T1000 (cell line): ENCODE results near the gene BTRC.

ENCODE experiments used
- DNase-seq: peaks from one replicate; lab custom pipeline; 2025; ENCODE audit warnings: mixed read lengths; lab: John Stamatoyannopoulos, UW

The BTRC gene

DNA sequence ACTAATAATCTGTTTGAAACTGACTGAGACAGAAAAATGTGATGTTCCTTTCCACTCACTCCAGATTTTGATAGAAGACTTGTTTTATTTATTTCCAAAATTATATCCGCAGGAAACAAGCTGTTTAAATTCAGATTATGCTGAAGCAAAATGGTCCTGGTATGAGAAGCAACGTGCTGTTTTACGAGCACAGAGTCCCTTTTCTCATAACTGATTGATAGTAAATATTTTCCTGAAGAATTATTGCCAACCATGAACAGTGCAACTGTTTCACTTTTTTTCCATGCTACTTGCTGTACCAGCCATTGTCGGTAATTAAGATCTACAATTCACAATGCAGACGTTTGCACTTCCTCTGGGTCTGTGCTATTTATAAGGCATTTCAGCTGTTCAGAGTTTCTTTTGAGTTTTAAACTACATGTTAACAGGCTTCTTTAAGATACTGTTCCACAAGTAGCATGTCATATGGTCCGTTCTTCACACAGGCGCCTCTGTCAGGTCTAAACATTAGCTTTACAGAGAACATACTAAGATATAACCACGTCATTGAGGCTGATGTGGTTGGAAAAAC lies 130.3 kb downstream of the BTRC start:
- DNase-seq, result no peak

DNA sequence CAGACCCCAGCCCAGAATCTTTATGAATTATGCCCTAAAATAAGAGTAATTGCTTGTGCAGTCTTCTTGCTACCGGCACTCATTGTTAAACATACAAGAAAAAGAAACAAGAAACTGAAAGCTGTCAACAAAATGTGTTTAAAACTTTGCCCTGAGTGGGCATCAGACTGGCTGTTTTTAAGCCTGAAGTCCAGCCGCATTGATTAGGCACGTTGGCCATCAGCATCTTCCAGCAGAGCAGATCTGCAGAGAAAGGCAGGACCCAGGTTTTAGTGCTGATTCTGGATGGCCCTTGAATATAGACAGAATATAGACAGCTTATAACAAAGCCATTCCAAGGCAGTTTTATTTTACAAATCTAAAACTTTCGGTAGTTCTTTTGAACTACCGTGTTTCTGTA lies 131.2 kb downstream of the BTRC start:
- no peak for DNase-seq

DNA sequence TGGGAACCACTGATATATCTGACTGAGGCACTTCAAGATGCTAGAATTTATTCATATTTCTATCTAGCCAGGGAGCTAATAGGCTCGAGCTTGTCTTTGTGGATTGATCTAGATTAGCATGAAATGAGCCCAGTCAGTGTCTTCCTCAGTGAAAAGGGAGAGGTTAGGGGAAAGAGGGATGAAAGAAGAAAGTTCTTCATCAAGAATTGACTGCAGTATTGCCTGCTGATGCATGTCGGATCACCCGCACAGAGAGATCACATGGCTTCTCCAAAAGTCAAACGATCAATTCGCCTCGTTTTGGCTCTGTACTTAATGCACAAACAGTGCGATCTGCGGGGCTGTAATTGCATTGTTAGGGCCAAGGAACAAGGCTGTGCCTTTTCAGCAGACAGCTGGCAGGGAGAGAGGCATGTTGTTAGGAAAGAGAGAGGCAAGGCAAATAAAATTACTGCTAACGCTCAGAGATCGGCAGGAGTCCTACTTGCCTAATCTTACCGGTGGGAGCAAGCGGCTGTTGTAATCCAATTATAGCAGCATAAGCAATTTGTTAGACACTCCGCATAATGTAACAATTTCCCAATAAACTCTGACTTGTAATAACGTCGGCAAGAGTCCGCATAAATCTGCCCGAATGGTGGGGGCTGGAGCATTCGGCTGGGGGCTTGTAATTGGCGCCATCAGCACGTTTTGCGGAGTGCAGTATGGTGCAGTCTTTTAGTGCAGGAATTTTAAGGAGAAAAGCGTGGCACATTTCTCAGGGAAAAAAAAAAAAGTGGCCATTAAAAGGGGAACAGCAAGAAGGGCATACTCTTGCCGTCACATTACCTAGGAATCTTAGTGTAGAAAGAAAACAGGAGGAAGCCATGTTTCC lies 132.0 kb downstream of the BTRC start:
- DNase-seq, result no peak

DNA sequence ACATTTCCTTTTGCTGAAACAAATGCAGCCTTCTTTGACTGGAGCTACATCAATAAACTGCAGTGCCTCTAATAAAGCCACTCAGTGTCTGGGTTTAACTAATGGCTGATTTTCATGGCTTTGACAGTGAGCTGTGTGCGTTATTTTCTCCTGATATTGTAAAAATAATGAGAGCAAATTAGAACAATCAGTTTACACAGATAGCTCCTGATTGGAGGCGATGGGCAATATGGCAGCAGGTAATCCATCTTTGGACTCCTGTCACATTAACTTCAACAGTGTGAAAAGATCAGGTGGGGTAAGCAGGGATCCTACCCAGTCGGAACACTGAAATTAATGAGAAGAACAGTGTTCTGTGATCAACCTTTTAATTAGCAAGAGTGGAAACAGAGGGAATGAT lies 133.4 kb downstream of the BTRC start:
- DNase-seq, result no peak

DNA sequence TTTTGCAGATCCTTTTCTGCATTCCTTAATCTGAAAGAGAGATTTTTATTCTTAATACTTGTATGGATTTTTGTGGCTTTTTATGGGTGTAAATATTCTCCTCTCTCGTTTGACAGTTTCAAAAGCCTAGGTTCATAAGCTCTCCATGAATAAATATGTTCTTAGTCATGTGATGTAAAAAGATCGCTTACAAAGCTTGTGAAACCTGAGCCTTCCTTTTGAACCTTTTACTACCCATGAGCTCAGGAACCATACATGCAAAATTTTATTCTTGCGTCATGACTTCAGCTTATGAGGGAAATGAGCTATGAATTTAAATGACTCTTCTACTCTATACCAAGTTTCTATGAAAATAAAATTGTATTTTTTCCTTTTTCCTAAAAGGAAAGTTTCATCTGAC lies 135.4 kb downstream of the BTRC start:
- DNase-seq, result no peak

DNA sequence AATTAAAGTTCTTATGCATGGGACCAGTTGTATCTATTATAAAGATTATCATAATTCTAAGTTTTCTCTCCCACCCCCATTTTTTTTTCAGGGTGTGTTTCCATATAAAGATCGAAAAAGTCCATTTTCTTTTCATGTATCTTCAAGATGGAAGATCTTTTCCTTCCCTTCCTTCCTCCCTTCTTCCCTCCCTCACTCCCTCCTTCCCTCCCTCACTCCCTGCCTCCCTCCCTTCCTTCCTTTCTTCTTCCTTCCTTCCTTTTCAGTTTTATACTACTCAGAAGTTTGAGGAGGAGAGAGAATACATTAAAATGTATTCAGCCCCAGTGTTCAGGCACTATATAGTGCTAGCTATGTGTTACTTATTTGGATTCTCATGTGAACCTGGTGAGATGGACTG lies 136.1 kb downstream of the BTRC start:
- no peak for DNase-seq

DNA sequence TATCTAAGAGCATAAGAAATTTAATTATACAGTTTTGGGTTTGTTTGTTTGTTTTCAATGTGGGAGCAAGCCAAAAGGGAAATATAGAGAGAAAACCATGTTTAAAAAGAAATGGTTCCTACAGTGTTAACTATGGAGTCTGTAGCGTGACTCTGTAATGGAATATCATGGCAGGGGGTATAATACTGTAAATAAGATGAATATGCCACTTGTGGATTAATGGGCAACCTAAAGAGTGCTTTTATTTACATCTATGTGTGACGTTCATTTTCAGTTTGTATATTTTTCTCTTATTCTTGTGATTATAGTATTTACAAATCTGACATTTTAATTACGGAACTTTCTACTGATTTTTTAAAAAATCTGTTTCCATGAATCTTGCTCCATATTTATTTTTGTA lies 138.2 kb downstream of the BTRC start:
- no peak for DNase-seq

DNA sequence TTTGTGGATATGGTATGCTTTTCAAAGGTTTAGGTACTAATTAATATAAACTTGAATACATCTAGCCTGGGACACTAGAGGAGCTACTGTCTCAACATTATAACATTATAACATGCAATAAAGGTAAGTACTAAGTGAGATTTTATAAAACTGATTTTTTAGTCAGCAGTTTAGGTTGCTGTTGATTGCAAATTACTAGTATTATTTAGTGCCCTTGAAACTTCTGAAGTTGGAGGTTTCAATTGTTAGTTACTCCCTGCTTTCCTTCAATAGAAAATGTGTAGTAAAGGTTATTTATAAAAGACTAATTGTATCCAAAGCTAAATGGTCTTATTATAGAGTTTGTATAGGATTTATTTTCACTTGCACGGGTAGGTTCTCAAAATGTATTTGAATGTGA lies 138.8 kb downstream of the BTRC start:
- DNase-seq, result no peak

DNA sequence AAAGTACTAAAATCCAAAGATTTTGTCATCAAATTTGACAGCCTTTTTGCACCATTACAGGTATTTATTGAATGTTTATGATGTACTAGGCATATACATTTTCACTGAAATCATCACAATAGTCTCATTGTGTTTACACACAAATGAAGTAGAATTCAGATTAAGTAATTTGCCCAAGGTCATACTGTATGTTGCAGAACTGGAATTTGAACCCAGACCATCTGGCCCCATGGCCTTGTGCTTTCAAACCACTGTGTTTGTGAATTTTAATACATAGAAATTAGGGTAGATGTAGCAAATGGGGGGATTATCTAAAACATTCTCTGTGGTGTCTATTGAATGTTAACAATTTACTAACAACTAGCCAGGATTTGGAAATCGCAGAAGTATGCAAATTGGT lies 139.3 kb downstream of the BTRC start:
- DNase-seq, result no peak

DNA sequence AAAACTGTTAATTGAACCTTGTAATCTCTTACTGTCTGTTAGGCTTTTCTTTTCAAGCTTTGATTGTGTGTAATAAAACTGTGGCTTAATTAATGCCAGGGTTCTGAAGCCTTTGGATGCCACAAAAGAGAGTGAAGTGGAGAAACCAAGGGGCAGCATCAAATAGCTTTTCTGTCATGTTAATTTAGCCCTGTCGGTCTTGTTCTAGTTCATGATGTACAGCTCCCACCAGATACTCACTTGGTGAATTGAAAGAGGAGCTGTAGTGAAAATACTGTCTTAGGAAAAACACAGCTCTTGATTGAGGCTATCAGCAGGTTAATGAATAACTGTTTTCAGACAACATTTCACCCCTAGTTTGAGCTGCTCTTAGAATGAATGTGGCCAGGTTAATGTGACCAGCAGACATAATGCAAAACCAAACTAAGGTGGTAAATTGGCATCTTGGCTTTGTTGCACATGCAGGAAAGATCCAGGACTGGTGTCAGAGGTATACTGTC lies 139.9 kb downstream of the BTRC start:
- DNase-seq, result no peak

DNA sequence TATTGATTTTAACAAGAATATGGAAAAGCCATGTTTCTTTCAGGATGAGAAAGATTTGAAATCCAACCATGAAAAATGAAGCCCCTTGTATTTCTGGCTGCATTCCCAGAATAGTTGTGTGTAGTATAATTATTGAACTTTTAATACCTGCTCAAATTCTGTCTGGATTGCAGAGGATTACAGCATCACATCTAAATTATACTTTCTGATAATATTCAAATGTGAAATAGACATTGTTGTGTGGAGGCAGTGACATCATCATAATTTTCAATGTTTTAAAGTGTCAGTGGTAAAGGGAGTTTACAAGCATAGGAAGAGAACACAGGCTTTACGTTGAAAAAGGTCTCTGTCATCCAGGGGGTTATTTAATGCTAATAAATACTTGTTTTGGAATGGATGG lies 140.7 kb downstream of the BTRC start:
- no peak for DNase-seq

DNA sequence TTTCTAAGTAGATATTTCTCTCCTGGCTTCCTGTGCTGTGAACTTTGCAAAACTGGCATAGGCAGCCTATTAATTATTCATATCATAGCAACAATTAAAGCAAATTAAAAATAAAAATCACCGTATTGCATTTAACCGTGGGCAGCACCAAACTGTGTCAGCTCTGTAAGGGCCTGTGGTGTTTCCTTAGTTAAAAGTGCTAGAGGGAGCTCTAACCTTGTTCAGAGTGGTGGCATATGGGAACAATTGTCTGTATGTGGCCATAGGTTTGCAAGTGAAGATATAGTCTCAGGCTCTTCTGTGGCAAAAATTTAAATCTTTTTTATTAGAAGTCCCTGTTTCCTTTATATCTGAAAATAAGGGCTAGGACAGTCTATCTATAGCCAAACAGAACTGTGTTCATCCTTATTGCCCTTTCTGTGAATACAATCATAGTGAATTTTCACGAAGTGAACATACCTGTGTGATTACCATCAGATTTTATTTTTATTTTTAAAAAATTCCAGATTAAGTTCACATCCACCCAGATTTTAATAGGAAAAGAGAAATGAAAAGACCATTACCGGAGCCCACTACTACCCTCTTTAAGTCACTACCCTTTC lies 141.5 kb downstream of the BTRC start:
- DNase-seq, result no peak

DNA sequence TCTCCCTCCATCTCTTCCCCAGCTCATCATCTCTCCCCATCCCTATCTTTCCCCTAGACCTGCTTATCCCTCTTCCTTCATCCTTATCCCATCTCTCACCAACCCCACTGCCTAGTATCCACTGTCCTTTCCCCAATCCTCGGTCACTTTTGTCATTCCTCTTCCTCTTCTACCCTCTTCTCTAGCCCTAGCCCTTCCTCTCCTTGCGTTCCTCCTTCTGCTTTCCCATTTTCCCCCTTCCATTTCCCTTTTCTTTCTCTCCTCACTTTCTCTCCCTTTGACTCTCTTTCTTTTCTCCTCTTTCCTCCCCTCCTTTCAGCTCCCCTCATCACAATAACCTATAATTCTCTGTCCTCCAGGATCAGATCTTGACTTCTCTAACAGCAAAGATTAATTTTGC lies 150.5 kb downstream of the BTRC start:
- no peak for DNase-seq

DNA sequence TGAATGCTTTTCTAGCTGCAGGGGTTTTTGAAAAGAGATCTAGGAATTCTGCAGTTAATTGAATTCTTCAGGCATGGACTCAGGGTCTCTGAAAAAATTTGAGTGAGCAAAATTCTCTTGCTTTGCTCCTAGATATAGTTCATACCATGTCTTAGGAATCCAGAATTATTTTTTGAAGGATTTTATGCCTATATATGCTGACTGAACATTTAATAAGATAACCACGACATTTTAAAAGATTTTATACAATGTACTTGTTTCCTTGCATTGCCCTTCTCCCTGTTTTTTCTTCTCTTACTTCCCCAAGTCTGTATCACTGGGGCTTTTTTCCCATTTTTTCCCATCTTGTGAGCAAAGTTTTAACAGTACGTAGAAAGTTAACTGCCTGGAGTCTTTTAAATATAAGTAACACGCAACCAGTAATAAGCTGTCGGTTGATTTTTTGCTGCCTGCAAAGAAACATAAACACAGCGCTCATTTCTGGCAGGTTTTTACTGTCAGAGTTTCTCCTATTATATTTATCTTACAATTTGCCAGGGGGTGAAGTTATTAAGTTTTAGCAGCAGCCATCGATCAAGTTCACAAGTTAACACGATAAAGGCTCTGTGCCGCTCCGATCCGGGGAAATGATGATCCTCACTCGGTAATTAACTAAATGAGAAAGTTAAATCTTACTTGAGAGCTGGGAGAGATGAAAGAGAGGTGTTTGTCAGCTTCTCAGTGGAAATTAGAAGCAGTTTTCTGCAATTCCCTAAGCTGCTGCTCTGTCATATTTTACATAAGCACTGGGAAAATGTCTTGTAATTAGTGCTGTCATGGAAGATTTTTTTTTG lies 153.1 kb downstream of the BTRC start:
- DNase-seq, result no peak

DNA sequence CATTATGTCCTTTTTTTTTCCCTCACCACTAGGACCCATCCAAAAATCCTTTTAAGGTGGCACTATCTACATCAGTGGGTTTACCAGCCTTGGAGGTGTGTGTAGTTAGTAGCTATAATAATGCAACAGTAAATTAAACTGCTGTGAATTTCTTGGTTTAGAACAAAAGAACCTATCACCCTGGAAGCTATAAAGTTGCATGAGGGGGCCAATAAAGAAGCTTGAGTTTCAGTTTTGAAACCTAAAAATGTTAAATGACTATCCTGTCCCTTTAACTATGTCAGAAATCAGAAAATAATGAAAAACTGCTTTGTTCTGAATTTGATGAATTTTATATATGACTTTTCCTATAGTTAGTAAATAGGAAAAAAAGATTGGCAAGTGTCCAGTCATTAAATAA lies 153.9 kb downstream of the BTRC start:
- no peak for DNase-seq

DNA sequence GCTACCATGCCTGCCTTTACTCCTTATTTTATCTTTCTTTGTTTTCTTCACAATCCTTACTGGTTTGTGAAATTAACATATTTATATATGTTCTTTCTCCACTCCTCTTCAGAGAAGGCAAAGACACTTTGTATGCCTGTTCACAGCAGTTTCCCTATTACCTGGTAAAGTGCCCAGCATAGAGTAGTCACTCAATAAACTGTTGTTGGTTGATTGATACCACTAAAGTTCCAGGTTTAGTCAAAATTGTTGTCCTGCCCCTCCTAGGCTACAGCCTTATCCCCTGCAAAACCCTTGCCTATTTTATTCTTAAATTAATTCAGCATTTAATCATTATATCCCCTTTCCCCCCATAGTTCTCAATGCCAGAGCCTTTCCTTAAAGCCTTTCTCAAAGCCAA lies 158.0 kb downstream of the BTRC start:
- DNase-seq, result no peak

DNA sequence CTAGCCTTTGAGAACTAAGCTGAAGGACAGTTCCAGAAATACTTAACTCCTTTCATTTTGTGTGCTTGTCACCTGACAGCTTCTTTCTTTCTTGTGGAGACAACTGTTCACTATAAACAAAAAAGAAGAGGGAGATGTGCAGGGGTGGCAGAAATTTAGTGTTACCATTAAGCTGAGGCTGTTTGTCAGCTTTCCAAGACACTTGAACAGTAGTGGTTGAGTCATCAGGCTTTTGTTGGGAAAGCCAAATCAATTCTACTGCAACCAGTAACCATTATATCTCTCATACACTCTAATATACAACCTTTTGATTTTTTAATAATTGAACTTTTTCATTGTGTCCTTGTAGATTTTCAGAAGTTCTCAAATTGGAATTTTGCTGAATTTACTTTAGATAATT lies 158.8 kb downstream of the BTRC start:
- DNase-seq, result no peak

DNA sequence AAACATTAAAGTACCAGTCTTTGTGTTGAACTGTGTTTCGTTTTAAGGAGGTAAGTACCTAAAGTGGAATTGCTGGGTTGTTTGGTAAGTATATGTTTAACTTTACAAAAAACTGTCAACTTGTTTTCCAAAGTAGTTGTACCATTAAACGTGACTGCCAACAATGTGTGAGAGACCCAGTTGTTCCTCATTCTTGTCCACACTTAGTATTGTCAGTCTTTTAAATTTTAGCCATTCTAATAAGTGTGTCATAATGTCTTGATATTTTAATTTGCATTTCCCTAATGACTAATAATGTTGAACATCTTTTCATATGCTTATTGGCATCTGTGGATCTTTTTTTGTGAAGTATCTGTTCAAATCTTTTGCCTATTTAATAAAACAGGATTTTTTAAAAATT lies 159.8 kb downstream of the BTRC start:
- no peak for DNase-seq

DNA sequence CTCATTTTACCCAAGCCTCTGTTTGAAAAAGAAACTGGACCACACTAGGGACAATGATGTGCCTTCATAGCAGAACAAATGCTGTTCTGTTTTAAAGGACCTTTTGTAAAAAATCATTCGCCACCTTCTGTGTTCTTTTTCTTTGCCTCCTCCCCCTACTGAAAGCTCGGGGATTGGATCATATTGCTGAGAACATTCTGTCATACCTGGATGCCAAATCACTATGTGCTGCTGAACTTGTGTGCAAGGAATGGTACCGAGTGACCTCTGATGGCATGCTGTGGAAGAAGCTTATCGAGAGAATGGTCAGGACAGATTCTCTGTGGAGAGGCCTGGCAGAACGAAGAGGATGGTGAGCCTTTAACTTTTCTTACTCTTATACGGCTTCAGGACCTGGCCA lies 171.9 kb downstream of the BTRC start:
- DNase-seq, result no peak

DNA sequence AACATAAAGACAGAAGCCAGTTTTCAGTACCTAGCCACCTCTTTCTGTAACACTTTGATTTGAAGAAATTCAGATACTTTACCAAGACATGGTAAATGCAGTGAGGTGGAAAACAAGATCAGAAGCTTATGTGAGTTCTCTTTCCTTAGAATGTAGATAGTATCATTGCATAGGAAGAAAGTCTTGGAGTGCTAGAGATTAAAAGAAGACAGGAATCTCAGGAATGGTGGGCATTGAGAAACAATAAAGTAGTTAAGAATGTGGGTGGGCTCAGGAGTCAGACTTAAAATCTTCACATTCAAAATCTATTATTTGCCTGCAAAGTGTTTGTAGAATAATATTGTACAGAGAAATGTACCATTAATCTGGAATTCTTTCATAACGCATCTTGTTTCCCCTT lies 175.2 kb downstream of the BTRC start:
- DNase-seq, result no peak

DNA sequence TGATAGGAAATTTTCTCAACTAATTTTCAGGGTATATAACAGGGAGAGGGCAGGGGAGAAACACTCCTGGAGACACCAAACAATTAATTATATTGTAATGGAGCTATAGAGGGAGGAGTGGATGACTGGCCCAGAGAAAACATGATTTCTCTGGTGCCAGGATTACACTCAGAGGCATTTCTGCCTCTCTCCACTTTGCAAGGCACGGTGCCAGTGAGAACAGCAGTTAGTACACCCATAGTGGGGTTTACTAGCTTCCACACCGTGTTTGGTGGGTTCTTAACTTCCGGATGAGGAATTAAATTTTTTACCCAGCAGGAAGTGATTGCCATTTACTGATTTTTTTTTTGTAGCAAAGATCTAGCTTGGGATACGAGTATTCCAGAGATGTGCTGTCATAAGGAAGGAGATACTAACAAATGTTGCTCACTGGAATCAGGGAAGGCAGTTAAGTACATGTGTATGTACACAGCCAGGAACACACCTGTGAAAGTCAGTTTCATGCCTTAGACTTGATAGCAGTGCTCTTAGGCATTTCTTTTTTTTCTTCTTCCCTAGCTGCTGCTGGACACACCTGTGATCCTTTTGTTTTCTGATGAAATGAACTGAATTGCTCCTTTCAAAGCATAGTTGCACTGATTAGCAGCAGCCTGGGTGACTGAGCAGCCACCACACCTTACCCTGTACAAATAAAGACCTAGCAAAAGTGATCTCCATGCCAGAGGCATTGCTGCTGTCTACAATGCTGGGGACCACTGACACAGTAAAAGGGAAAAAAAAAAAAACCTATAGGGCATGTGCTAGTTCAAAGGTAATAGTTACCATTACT lies 176.0 kb downstream of the BTRC start:
- DNase-seq, result no peak

DNA sequence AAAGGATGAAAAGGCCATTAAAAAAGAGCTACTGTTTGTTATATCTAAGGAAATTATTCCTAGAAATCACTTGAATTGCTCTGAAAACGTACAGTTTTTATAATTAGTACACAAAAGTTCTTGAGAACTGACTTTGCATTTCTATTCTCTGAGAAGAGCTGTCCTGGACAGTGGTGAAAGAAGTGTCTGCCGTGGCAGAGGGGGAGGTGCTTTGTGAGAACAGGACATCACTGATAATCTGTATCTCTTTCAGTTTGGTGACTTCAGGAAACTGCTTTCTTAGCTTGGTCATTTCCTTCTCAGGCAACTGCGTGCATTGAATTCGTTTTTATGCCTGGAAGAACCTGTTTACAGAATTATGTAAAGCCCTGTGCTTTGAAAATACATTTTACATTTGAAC lies 182.0 kb downstream of the BTRC start:
- DNase-seq, result no peak
